Endometrium (tissue), 2 donors: ENCODE measurements around the gene TRIM33.

Experiments used
- FAIRE-seq: peaks from 2 replicates; lab custom pipeline; 2012; peaks lifted over from hg19 to GRCh38; lab: Jason Lieb, UNC
- donor health status: control.
- donor health status: control.

Gene TRIM33

GRCh38 chr1:114349891-114350605 lies 161.0 kb downstream of the TRIM33 start:
- FAIRE-seq: no peak

GRCh38 chr1:114347431-114348209 lies 163.4 kb downstream of the TRIM33 start:
- no peak for FAIRE-seq

DNA sequence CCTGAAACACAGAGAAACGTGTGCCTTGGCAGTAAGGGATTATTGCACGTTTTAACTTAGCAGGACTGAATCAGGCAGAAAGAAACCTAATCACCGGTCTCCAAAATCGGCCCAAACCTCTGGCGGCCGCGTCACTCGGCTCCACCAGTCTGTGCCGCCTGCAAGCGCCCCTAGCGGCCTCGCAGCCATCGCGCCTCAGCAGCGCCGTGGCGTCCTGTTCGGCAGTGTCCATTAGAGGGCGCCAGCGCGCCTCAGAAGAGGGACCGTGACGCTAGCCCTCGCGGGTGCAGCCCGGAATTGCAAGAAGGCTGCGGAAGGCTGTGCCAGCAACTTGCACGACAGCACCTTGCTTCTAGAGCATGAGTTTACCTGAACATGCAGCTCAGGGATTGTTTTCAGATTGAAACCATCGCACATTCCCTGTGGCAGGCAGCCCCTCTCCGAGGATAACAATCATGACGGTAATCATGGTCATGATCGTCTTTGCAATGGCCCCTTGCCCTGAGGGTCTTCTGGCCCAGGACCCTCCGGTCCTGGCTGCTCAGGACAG lies 164.4 kb downstream of the TRIM33 start:
- FAIRE-seq: no peak

DNA sequence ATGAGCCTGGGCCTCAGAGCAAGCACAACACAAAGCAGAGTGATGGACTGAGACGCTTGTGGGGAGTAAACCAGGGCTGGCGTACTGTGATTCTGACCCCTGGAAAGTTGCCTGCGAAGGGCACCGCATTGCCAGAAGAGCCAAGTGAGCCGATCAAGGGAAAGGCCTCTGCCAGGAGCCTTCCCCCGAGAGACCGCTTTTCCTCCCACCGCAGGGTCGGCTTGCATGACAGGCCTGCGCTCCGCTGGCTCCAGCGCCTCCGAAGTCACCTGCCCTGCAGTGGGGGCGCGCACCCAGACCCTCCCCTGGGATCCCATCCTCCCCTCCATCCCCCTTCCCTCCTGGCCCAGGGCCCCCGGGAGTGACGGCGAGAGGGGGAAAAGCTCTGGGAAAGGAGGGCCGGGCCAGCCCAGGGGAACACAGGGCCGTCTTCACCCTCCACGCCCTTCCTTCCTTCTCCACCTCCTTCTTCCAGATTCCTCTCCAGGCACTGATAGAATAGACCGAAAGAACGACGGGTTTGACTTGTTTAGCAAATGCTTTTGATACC lies 165.0 kb downstream of the TRIM33 start:
- no peak for FAIRE-seq

DNA sequence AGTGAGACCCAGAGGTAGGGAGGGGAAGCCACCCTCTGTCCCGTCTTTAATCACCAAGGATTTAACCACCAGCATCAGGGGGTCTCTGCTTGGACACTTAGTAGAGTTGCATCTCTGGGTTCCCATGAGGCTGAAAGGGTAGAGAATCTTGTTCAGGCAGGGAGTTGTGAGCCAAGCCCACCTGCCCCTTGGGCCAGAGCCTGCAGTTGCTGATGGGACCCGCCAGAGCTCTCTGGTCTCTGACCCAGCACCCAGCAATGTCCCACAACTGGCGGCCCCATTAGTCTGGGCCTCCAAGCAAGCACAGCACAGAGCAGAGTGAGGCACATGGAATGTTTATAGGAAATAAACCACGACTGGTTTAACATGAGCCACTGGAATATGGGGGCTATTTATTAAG lies 166.3 kb downstream of the TRIM33 start:
- no peak for FAIRE-seq
